Astrocyte (in vitro differentiated cells and primary cell): ENCODE measurements around the gene PAQR4.

ENCODE experiments used
- EZH2 ChIP-seq: IDR thresholded peaks from 2 replicates; pipeline ENCODE4 v1.6.1; 2012; ENCODE audit warnings: mild to moderate bottlenecking, low read length, inconsistent platforms; ENCODE audit not compliant: insufficient read depth
- TF ChIP-seq, protein P1 (sequence below): IDR thresholded peaks from 2 replicates; pipeline ENCODE4 v1.5.1; 2011; ENCODE audit warnings: low read depth, mild to moderate bottlenecking, inconsistent platforms, low read length, moderate library complexity; ENCODE audit not compliant: insufficient read depth

DNA sequence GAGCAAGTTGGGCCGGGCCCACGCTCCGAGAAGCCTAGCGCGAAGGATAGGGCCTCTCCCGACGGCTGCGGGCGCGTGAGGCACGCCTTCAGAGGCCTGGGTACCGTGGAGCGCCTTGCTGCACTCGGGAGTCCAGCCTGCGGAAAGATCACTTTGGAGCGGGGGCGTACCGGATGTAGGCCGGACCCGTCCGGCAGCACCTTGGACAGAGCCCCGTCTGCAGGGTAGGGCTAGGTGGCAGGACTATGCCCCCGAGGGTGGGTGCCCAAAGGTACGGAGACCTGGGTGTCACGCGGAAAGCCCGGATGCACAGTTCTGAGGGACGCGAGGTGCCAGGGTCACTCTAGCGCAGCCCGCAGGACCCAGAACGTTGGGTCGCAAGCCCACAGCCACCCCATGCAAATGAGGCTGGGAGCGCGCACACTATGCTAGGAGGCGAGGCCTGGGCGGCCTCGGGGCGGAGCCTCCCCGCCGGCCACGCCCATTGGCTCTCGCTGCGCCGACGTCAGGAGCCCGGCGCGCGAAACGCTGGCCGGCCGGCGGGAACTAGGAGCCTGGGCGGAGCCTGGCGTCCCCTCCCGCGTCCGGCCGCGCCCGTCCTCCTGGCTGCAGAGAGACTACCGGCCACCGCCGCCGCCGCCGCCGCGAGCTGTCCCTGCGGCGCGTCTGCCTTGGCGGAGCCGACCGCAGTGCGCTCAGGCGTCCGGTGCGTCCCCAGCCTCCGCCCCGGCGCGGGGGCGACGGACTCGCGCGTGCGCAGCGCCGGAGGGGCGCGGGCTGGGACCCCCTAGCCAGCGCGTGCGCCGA lies at the start of gene PAQR4:
- TF ChIP-seq, protein P1, sequence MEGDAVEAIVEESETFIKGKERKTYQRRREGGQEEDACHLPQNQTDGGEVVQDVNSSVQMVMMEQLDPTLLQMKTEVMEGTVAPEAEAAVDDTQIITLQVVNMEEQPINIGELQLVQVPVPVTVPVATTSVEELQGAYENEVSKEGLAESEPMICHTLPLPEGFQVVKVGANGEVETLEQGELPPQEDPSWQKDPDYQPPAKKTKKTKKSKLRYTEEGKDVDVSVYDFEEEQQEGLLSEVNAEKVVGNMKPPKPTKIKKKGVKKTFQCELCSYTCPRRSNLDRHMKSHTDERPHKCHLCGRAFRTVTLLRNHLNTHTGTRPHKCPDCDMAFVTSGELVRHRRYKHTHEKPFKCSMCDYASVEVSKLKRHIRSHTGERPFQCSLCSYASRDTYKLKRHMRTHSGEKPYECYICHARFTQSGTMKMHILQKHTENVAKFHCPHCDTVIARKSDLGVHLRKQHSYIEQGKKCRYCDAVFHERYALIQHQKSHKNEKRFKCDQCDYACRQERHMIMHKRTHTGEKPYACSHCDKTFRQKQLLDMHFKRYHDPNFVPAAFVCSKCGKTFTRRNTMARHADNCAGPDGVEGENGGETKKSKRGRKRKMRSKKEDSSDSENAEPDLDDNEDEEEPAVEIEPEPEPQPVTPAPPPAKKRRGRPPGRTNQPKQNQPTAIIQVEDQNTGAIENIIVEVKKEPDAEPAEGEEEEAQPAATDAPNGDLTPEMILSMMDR: no peak
- TF ChIP-seq EZH2: no peak
